OCI-LY7 (cell line): ENCODE measurements around the gene LGR6. TPM values are rescaled to one million over a fixed set of nuclear protein-coding genes. Genes with fewer than 3 reads are reported as not detected.

Experiments
- BruUV-seq: library from RNA; stranded (reverse); fragments of 400-500 nt; replicated peaks from 2 replicates; lab custom pipeline; 2021; lab: Mats Ljungman, UMichigan
- CTCF ChIA-PET: fragments of 300-600 bp; sonication (Branson Sonifier 250); formaldehyde crosslinking; loops from one replicate; lab custom pipeline; 2022; ENCODE audit warnings: antibody characterized with exemption; ENCODE audit not compliant: unreplicated experiment; lab: Charles Lee
- POLR2A ChIA-PET: fragments of 300-600 bp; sonication (Branson Sonifier 250); formaldehyde crosslinking; loops from one replicate; lab custom pipeline; 2022; ENCODE audit warnings: antibody characterized with exemption; lab: Charles Lee
- DNase-seq: peaks from one replicate; pipeline ENCODE4 v3.0.0-alpha.2; 2015; ENCODE audit warnings: low spot score
- H2AFZ ChIP-seq: fragments of 200-600 bp; sonication (generic), shearing (Covaris generic); 2 replicates; pipeline ENCODE4 v1.6.1; 2014; ENCODE audit warnings: mild to moderate bottlenecking, antibody characterized with exemption, low read length, moderate library complexity
- H3K27ac ChIP-seq: fragments of 200-600 bp; sonication (generic); 2 replicates; pipeline ENCODE4 v1.5.1; 2014; ENCODE audit warnings: mixed run types, low read depth, mild to moderate bottlenecking, moderate library complexity, low read length, inconsistent platforms; ENCODE audit not compliant: poor library complexity, severe bottlenecking
- H3K36me3 ChIP-seq: fragments of 200-600 bp; sonication (generic); 2 replicates; pipeline ENCODE4 v1.6.1; 2014; ENCODE audit warnings: mild to moderate bottlenecking, antibody characterized with exemption, low read length, moderate library complexity, mixed read lengths; ENCODE audit not compliant: insufficient read depth
- H3K4me1 ChIP-seq: fragments of 200-600 bp; sonication (generic); 2 replicates; pipeline ENCODE4 v1.5.1; 2014; ENCODE audit warnings: mild to moderate bottlenecking, low read length; ENCODE audit not compliant: insufficient read depth, poor library complexity, severe bottlenecking
- H3K4me2 ChIP-seq: fragments of 200-600 bp; sonication (generic); 2 replicates; pipeline ENCODE4 v1.6.1; 2014; ENCODE audit warnings: mild to moderate bottlenecking, low read length
- H3K4me3 ChIP-seq: fragments of 200-600 bp; sonication (generic); 2 replicates; pipeline ENCODE4 v1.5.1; 2014; ENCODE audit warnings: mild to moderate bottlenecking, low read depth, low read length; ENCODE audit not compliant: poor library complexity, severe bottlenecking
- H3K79me2 ChIP-seq: fragments of 200-600 bp; sonication (generic); 2 replicates; pipeline ENCODE4 v1.6.1; 2016; ENCODE audit warnings: low read depth, mild to moderate bottlenecking, low read length, moderate library complexity, mixed read lengths; ENCODE audit not compliant: insufficient read depth
- H3K9me2 ChIP-seq: fragments of 200-600 bp; sonication (generic); 2 replicates; pipeline ENCODE4 v1.6.1; 2016; ENCODE audit warnings: mild to moderate bottlenecking, low read length, mixed read lengths; ENCODE audit not compliant: insufficient read depth
- H3K9me3 ChIP-seq: fragments of 200-600 bp; sonication (generic); 2 replicates; pipeline ENCODE4 v1.6.1; 2014; ENCODE audit warnings: mild to moderate bottlenecking, mixed run types, low read length, mixed read lengths
- H4K20me1 ChIP-seq: fragments of 200-600 bp; sonication (generic); 2 replicates; pipeline ENCODE4 v1.6.1; 2014; ENCODE audit warnings: mild to moderate bottlenecking, antibody characterized with exemption, low read length, moderate library complexity, mixed read lengths; ENCODE audit not compliant: insufficient read depth
- EZH2phosphoT487 ChIP-seq: fragments of 200-600 bp; sonication (generic); IDR thresholded peaks from 2 replicates; pipeline ENCODE4 v1.6.1; 2018; ENCODE audit warnings: low read depth, borderline replicate concordance, mild to moderate bottlenecking, mixed run types, antibody characterized with exemption, low read length, moderate library complexity, mixed read lengths
- intact Hi-C: fragments of 100-400 bp; cut with micrococcal nuclease; formaldehyde crosslinking; loops from one replicate; pipeline ENCODE4 v1.10.0; 2022; ENCODE audit not compliant: unreplicated experiment
- total RNA-seq, 2 experiments: library from RNA; depleted of rRNA in 1 of 2; stranded (reverse); fragments of >200 nt in 1 of 2; shearing (Covaris generic) in 1 of 2; gene quantifications; 2 replicates each; pipeline ENCODE4 v1.2.3, GENCODE V29; 2014 to 2022
- TF ChIP-seq, protein P1 (sequence below): fragments of 200-600 bp; sonication (generic); conservative IDR thresholded peaks from 2 replicates; pipeline ENCODE4 v1.5.1; 2014; ENCODE audit warnings: mild to moderate bottlenecking, antibody characterized with exemption, low read length, moderate library complexity, mixed read lengths

The LGR6 gene
- total RNA-seq, 2 experiments from 2014 or later: not detected

DNA sequence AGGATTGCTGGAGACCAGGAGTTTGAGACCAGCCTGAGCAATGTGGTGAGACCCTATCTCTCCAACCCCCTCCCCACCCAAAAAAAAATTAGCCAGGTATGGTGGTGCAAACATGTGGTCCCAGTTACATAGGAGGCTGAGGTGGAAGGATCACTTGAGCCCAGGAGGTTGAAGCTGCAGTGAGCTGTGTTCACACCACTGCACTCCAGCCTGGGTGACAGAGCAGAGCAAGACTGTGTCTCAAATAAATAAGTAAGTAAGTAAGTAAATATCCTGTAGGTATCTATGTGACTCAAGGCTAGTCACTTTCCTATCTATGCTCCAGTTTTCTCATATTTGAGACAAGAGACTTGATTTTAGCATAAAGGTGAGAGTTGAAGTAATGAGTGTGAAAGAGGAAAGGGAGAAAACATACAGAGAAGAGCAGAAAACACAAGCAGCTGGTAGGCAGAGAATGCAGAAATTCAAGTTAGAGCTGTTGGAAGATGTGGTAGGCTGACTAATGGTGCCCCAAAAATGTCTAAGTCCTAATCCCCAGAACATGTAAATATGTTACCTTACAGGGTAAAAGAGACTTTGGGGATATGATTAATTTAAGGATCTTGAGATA is 162.4 kb downstream of the LGR6 start:
- Histone ChIP-seq H3K4me3 (no peak overlapping the region), H3K27ac (no peak overlapping the region), H2AFZ (no peak overlapping the region), H3K9me3 (no peaks in the 10 kb centered on the region), H3K36me3 (no peaks in the 10 kb centered on the region), H3K79me2 (no peaks in the 10 kb centered on the region), H3K9me2 (no peaks in the 10 kb centered on the region), H3K4me1 (no peaks in the 10 kb centered on the region), H3K4me2 (no peak overlapping the region), H4K20me1 (no peaks in the 10 kb centered on the region)
- intact Hi-C loops: no loop called here
- DNase-seq: no peak
- CTCF ChIA-PET: no interaction called here
- POLR2A ChIA-PET: no interaction called here
- no TSS peak for BruUV-seq
- no peak for TF ChIP-seq EZH2phosphoT487
- TF ChIP-seq, protein P1, sequence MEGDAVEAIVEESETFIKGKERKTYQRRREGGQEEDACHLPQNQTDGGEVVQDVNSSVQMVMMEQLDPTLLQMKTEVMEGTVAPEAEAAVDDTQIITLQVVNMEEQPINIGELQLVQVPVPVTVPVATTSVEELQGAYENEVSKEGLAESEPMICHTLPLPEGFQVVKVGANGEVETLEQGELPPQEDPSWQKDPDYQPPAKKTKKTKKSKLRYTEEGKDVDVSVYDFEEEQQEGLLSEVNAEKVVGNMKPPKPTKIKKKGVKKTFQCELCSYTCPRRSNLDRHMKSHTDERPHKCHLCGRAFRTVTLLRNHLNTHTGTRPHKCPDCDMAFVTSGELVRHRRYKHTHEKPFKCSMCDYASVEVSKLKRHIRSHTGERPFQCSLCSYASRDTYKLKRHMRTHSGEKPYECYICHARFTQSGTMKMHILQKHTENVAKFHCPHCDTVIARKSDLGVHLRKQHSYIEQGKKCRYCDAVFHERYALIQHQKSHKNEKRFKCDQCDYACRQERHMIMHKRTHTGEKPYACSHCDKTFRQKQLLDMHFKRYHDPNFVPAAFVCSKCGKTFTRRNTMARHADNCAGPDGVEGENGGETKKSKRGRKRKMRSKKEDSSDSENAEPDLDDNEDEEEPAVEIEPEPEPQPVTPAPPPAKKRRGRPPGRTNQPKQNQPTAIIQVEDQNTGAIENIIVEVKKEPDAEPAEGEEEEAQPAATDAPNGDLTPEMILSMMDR: no peak

DNA sequence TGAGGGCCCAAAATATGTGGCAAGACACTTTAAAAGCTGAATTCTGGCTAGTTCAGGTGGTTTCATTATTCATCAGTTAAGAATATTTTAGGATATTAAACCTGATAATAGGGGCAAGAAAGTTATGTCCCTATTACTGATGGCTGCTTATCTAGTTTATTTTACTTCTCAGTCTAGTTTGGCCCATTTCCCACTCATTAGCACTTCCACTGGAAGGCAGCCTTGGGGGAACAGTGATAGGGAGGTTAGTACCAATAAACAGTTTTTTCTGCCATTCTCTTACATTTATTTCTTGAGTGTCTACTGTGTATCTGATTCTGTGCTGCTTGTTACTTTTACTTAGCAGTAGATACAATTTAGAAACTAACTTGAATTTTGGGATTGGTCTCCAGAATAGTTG is 163.9 kb downstream of the LGR6 start:
- no peak overlapping the region for H3K4me3 ChIP-seq
- no peaks in the 10 kb centered on the region for H3K9me2 ChIP-seq
- TF ChIP-seq EZH2phosphoT487: no peak
- TF ChIP-seq, protein P1: no peak
- ChIA-PET POLR2A (interaction anchor here (1.0 kb wide), 1 partner anchor 108 kb away, joined by 4 read pairs; no protein-coding TSS in a partner anchor), CTCF (no interaction called here)
- no TSS peak for BruUV-seq
- no peaks in the 10 kb centered on the region for H4K20me1 ChIP-seq
- H2AFZ ChIP-seq: no peak overlapping the region
- no peak for DNase-seq
- no peaks in the 10 kb centered on the region for H3K9me3 ChIP-seq
- intact Hi-C loops: no loop called here
- H3K27ac ChIP-seq: no peak overlapping the region
- H3K36me3 ChIP-seq: no peaks in the 10 kb centered on the region
- H3K4me2 ChIP-seq: no peak overlapping the region
- H3K4me1 ChIP-seq: no peaks in the 10 kb centered on the region
- peaks cover 4% of the 10 kb centered on the region; the same call in 1 of the 2 replicates for H3K79me2 ChIP-seq

DNA sequence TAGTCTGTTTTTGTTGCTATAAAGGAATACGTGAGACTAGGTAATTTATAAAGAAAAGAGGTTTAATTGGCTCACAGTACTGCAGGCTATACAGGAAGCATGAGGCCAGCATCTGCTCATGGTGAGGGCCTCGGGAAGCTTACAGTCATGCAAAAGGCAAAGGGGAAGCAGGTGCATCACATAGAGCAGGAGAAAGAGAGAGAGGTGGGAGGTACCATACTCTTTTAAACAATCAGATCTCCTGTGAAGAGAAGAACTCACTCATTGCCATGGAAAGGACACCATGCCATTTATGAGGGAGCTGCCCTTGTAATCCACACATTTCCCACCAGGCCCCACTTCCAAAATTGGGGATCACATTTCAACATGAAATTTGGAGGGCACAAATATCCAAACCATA is 167.6 kb downstream of the LGR6 start:
- H4K20me1 ChIP-seq: no peaks in the 10 kb centered on the region
- H3K27ac ChIP-seq: no peak overlapping the region
- no peak for DNase-seq
- no peaks in the 10 kb centered on the region for H3K9me3 ChIP-seq
- ChIA-PET POLR2A (interaction anchor here (1.1 kb wide), 1 partner anchor 12 kb away, joined by 3 read pairs; no protein-coding TSS in a partner anchor), CTCF (no interaction called here)
- TF ChIP-seq, protein P1: no peak
- TF ChIP-seq EZH2phosphoT487: no peak
- intact Hi-C loops: no loop called here
- no TSS peak for BruUV-seq
- no peak overlapping the region for H2AFZ ChIP-seq
- no peaks in the 10 kb centered on the region for H3K9me2 ChIP-seq
- no peaks in the 10 kb centered on the region for H3K4me1 ChIP-seq
- H3K79me2 ChIP-seq: peaks cover 4% of the 10 kb centered on the region; the same call in 1 of the 2 replicates
- no peak overlapping the region for H3K4me3 ChIP-seq
- H3K4me2 ChIP-seq: no peak overlapping the region
- no peaks in the 10 kb centered on the region for H3K36me3 ChIP-seq
